ENCODE data around the gene NR5A1.

The NR5A1 gene

GRCh38 chr9:124479947-124480620 is 27.1 kb downstream of the NR5A1 start:
- DNase-seq: no peak

GRCh38 chr9:124479371-124479770 is 27.8 kb downstream of the NR5A1 start:
- DNase-seq: no peak

- DNase-seq: no peak
Measured at GRCh38 chr9:124478354-124478753, 28.8 kb downstream of the NR5A1 start.

GRCh38 chr9:124477648-124478285 is 29.4 kb downstream of the NR5A1 start:
- no peak for DNase-seq

- DNase-seq: no peak
Measured at GRCh38 chr9:124477211-124477647, 30.0 kb downstream of the NR5A1 start.

GRCh38 chr9:124475868-124476690 is 31.1 kb downstream of the NR5A1 start:
- DNase-seq: no peak

- no peak for DNase-seq
Measured at GRCh38 chr9:124475158-124475867, 31.9 kb downstream of the NR5A1 start.

GRCh38 chr9:124474151-124474550 is 33.0 kb downstream of the NR5A1 start:
- no peak for DNase-seq

GRCh38 chr9:124473310-124473709 is 33.9 kb downstream of the NR5A1 start:
- no peak for DNase-seq

- DNase-seq: no peak
Measured at GRCh38 chr9:124472770-124473169, 34.4 kb downstream of the NR5A1 start.

- DNase-seq: no peak
Measured at GRCh38 chr9:124471761-124472160, 35.4 kb downstream of the NR5A1 start.

GRCh38 chr9:124470726-124471125 is 36.5 kb downstream of the NR5A1 start:
- no peak for DNase-seq

GRCh38 chr9:124470306-124470705 is 36.9 kb downstream of the NR5A1 start:
- no peak for DNase-seq

GRCh38 chr9:124469011-124469832 is 38.0 kb downstream of the NR5A1 start:
- DNase-seq: no peak

GRCh38 chr9:124468061-124468740 is 39.0 kb downstream of the NR5A1 start:
- DNase-seq: no peak

GRCh38 chr9:124467410-124468060 is 39.7 kb downstream of the NR5A1 start:
- no peak for DNase-seq

- DNase-seq: no peak
Measured at GRCh38 chr9:124465736-124466135, 41.5 kb downstream of the NR5A1 start.

- DNase-seq: no peak
Measured at GRCh38 chr9:124462739-124463138, 44.5 kb downstream of the NR5A1 start.

- no peak for DNase-seq
Measured at GRCh38 chr9:124458441-124458840, 48.8 kb downstream of the NR5A1 start.

- peak; percentile 31 for DNase-seq
Measured at GRCh38 chr9:124457887-124458431, 49.2 kb downstream of the NR5A1 start.

Data from 8988T (cell line).